Eye (tissue), 1 donor: ENCODE data around the gene DNAJA2.
"Not testable (repeated sequence)": the region's sequence is repeated elsewhere in the genome, so short reads cannot be mapped to it uniquely, and the experiment has no call there.

ENCODE experiments used
- DNase-seq: peaks from one replicate; pipeline ENCODE4 v3.0.0-alpha.2; 2015

DNAJA2 gene

GRCh38 chr16:46974352-46974751 is 878 bp upstream of the DNAJA2 start:
- DNase-seq = peak; percentile 54

- no peak for DNase-seq
Observed at GRCh38 chr16:46973996-46974324, 486 bp upstream of the DNAJA2 start.

- peak; percentile 73 for DNase-seq
Observed at GRCh38 chr16:46972429-46973206, 856 bp downstream of the DNAJA2 start.

GRCh38 chr16:46971271-46971670 is 2.2 kb downstream of the DNAJA2 start:
- no peak for DNase-seq

GRCh38 chr16:46970089-46970488 is 3.4 kb downstream of the DNAJA2 start:
- no peak for DNase-seq

GRCh38 chr16:46968063-46968435 is 5.4 kb downstream of the DNAJA2 start:
- DNase-seq = no peak

- DNase-seq = no peak
Observed at GRCh38 chr16:46962629-46963028, 10.8 kb downstream of the DNAJA2 start.

GRCh38 chr16:46961373-46962353 is 11.8 kb downstream of the DNAJA2 start:
- DNase-seq = no peak

GRCh38 chr16:46954562-46954961 is 18.9 kb downstream of the DNAJA2 start:
- DNase-seq = no peak

GRCh38 chr16:46950009-46950408 is 23.5 kb downstream of the DNAJA2 start:
- DNase-seq = no peak

- DNase-seq = no peak
Observed at GRCh38 chr16:46949241-46949892, 24.1 kb downstream of the DNAJA2 start.

- no peak for DNase-seq
Observed at GRCh38 chr16:46948548-46949166, 24.8 kb downstream of the DNAJA2 start.

GRCh38 chr16:46947900-46948547 is 25.4 kb downstream of the DNAJA2 start:
- DNase-seq = peak; percentile 49

GRCh38 chr16:46944713-46945112 is 28.8 kb downstream of the DNAJA2 start:
- DNase-seq = not testable (repeated sequence)

GRCh38 chr16:46937536-46937935 is 35.9 kb downstream of the DNAJA2 start:
- no peak for DNase-seq

GRCh38 chr16:46932802-46933201 is 40.7 kb downstream of the DNAJA2 start:
- no peak for DNase-seq

GRCh38 chr16:46930861-46931260 is 42.6 kb downstream of the DNAJA2 start:
- no peak for DNase-seq

- DNase-seq = peak; percentile 77
Observed at GRCh38 chr16:46929378-46930332, 43.8 kb downstream of the DNAJA2 start.

- no peak for DNase-seq
Observed at GRCh38 chr16:46928811-46929210, 44.7 kb downstream of the DNAJA2 start.

- no peak for DNase-seq
Observed at GRCh38 chr16:46927273-46927672, 46.2 kb downstream of the DNAJA2 start.
